WTC11 (cell line): Measurements from ENCODE around the gene CNTN5. TPM values are rescaled to one million over a fixed set of nuclear protein-coding genes. Genes with fewer than 3 reads are reported as not detected.

Experiments
- ATAC-seq: fragments of 200-7000 bp; cut with Tn5 transposase; 2 replicates; pipeline ENCODE4 v1.10.0; 2021; ENCODE audit warnings: mild to moderate bottlenecking, moderate library complexity
- CTCF ChIA-PET: fragments of 300-600 bp; sonication (Branson Sonifier 250); formaldehyde crosslinking; loops from one replicate; lab custom pipeline; 2021; ENCODE audit warnings: antibody characterized with exemption; lab: Charles Lee
- POLR2A ChIA-PET: fragments of 350-600 bp; sonication (Branson Sonifier 250); formaldehyde crosslinking; loops from one replicate; lab custom pipeline; 2021; ENCODE audit warnings: antibody characterized with exemption; lab: Charles Lee
- DNase-seq: peaks from one replicate; pipeline ENCODE4 v3.0.0; 2021; ENCODE audit warnings: low spot score
- H3K27ac Mint-ChIP-seq: 2 replicates; pipeline ENCODE4 v1.8.0; 2021; ENCODE audit warnings: mixed read lengths
- H3K27me3 Mint-ChIP-seq: 2 replicates; pipeline ENCODE4 v1.8.0; 2021; ENCODE audit warnings: low read depth, mild to moderate bottlenecking, moderate library complexity, mixed read lengths
- H3K36me3 Mint-ChIP-seq: 2 replicates; pipeline ENCODE4 v1.8.0; 2021; ENCODE audit warnings: mixed read lengths
- H3K4me1 Mint-ChIP-seq: 2 replicates; pipeline ENCODE4 v1.8.0; 2022; ENCODE audit warnings: mixed read lengths
- H3K4me3 Mint-ChIP-seq: 2 replicates; pipeline ENCODE4 v1.8.0; 2021; ENCODE audit warnings: mild to moderate bottlenecking, moderate library complexity, mixed read lengths
- H3K9me3 Mint-ChIP-seq: 2 replicates; pipeline ENCODE4 v1.8.0; 2021; ENCODE audit warnings: mixed read lengths
- ATF3 ChIP-seq: sonication (generic); formaldehyde crosslinking; conservative IDR thresholded peaks from 2 replicates; pipeline ENCODE4 v1.8.1; 2022; ENCODE audit warnings: mild to moderate bottlenecking, missing genetic modification reagents
- CTCF ChIP-seq: fragments of 200-600 bp; IDR thresholded peaks from 2 replicates; pipeline ENCODE4 v1.8.0; 2022; ENCODE audit warnings: antibody characterized with exemption
- E2F5 ChIP-seq: sonication (generic); formaldehyde crosslinking; IDR thresholded peaks from 2 replicates; pipeline ENCODE4 v1.8.1; 2022; ENCODE audit warnings: mild to moderate bottlenecking, moderate library complexity, missing genetic modification reagents
- EMX1 ChIP-seq: fragments of 250-450 bp; sonication (Bioruptor Pico); IDR thresholded peaks from 2 replicates; pipeline ENCODE4 v1.8.0; 2021; ENCODE audit warnings: mild to moderate bottlenecking
- GABPB1 ChIP-seq: sonication (generic); formaldehyde crosslinking; IDR thresholded peaks from 2 replicates; pipeline ENCODE4 v1.8.1; 2023; ENCODE audit warnings: mild to moderate bottlenecking, missing genetic modification reagents
- HMGA2 ChIP-seq: fragments of 250-450 bp; sonication (Bioruptor Pico); IDR thresholded peaks from 2 replicates; pipeline ENCODE4 v1.4.0; 2021; ENCODE audit warnings: mild to moderate bottlenecking, moderate library complexity
- HMGXB4 ChIP-seq: sonication (generic); formaldehyde crosslinking; IDR thresholded peaks from 2 replicates; pipeline ENCODE4 v1.8.1; 2023; ENCODE audit warnings: mild to moderate bottlenecking, moderate library complexity, missing genetic modification reagents
- JAZF1 ChIP-seq: fragments of 250-450 bp; sonication (Bioruptor Pico); IDR thresholded peaks from 2 replicates; pipeline ENCODE4 v1.9.0; 2021; ENCODE audit warnings: moderate library complexity, mild to moderate bottlenecking, inconsistent platforms
- JUN ChIP-seq: sonication (generic); formaldehyde crosslinking; IDR thresholded peaks from 2 replicates; pipeline ENCODE4 v1.8.0; 2023; ENCODE audit warnings: mild to moderate bottlenecking, missing genetic modification reagents
- MAX ChIP-seq: sonication (generic); formaldehyde crosslinking; IDR thresholded peaks from 2 replicates; pipeline ENCODE4 v1.8.0; 2022; ENCODE audit warnings: mild to moderate bottlenecking, missing genetic modification reagents
- STAT6 ChIP-seq: sonication (generic); formaldehyde crosslinking; conservative IDR thresholded peaks from 2 replicates; pipeline ENCODE4 v1.8.1; 2023; ENCODE audit warnings: mild to moderate bottlenecking, low read depth, missing genetic modification reagents, moderate library complexity
- USF1 ChIP-seq: sonication (generic); formaldehyde crosslinking; IDR thresholded peaks from 2 replicates; pipeline ENCODE4 v1.8.0; 2022; ENCODE audit warnings: mild to moderate bottlenecking, missing genetic modification reagents
- ZNF317 ChIP-seq: sonication (generic); formaldehyde crosslinking; IDR thresholded peaks from 2 replicates; pipeline ENCODE4 v1.8.1; 2023; ENCODE audit warnings: low read depth, mild to moderate bottlenecking, moderate library complexity, missing genetic modification reagents, borderline replicate concordance
- ZNF671 ChIP-seq: fragments of 250-450 bp; sonication (Bioruptor Pico); IDR thresholded peaks from 2 replicates; pipeline ENCODE4 v1.8.0; 2021; ENCODE audit warnings: mild to moderate bottlenecking
- total RNA-seq: library from RNA; stranded (reverse); gene quantifications from 3 replicates; pipeline ENCODE4 v1.2.3, GENCODE V29; 2021

CNTN5 gene
- total RNA-seq, 1 experiment from 2014 or later: 0.07 TPM

- peaks cover 18% of the 10 kb centered on the region for H3K27me3 Mint-ChIP-seq
- H3K4me3 Mint-ChIP-seq: no peak overlapping the region
- no peak for TF ChIP-seq JAZF1 (CRISPR knock-in tag)
- peak; percentile 75; the same call in 1 of the 2 replicates for TF ChIP-seq CTCF
- TF ChIP-seq, all 79 proteins: peak for 1
- H3K4me1 Mint-ChIP-seq: peaks cover 2% of the 10 kb centered on the region; the same call in 1 of the 2 replicates
- ChIA-PET CTCF (interaction anchor here (0.7 to 2.4 kb wide), 5 partner anchors 10 to 1077 kb away, joined by 3 to 16 read pairs (median 3); no protein-coding TSS in a partner anchor), POLR2A (no interaction called here)
- no peak for DNase-seq
- ATAC-seq: peak; percentile 18; the same call in 1 of the 2 replicates
- no peaks in the 10 kb centered on the region for H3K9me3 Mint-ChIP-seq
- H3K27ac Mint-ChIP-seq: no peak overlapping the region
- H3K36me3 Mint-ChIP-seq: no peaks in the 10 kb centered on the region
These were observed 4.9 kb upstream of the CNTN5 start for GRCh38 chr11:99015634-99016454.

GRCh38 chr11:99019696-99020095, 1.1 kb upstream of the CNTN5 start:
- Mint-ChIP-seq H3K36me3 (no peaks in the 10 kb centered on the region), H3K4me1 (peaks cover 6% of the 10 kb centered on the region), H3K27me3 (peaks cover 32% of the 10 kb centered on the region), H3K9me3 (no peaks in the 10 kb centered on the region), H3K4me3 (peak overlapping the region; percentile 93), H3K27ac (no peak overlapping the region)
- no peak for DNase-seq
- no peak for TF ChIP-seq HMGXB4 (CRISPR knock-in tag)
- no peak for TF ChIP-seq E2F5 (CRISPR knock-in tag)
- TF ChIP-seq ZNF317 (CRISPR knock-in tag): no peak
- TF ChIP-seq JUN (CRISPR knock-in tag): no peak
- TF ChIP-seq ZNF671 (CRISPR knock-in tag): no peak
- TF ChIP-seq HMGA2 (CRISPR knock-in tag): no peak
- no peak for TF ChIP-seq STAT6 (CRISPR knock-in tag)
- no peak for TF ChIP-seq MAX (CRISPR knock-in tag)
- no peak for TF ChIP-seq EMX1 (CRISPR knock-in tag)
- TF ChIP-seq USF1 (CRISPR knock-in tag): no peak
- TF ChIP-seq GABPB1 (CRISPR knock-in tag): no peak
- no peak for TF ChIP-seq ATF3 (CRISPR knock-in tag)
- POLR2A ChIA-PET: no interaction called here
- no peak for ATAC-seq
- CTCF ChIA-PET: no interaction called here
